HG03457 (cell line): ENCODE data around the gene TMEM140.
"Not testable (repeated sequence)": the region's sequence is repeated elsewhere in the genome, so short reads cannot be mapped to it uniquely, and the experiment has no call there.

Experiments
- ATAC-seq: cut with Tn5 transposase; IDR thresholded peaks from one replicate; pipeline ENCODE4 v1.9.1; 2021; ENCODE audit warnings: moderate number of reproducible peaks; ENCODE audit not compliant: unreplicated experiment

The TMEM140 gene

GRCh38 chr7:135147899-135148721, at the start of gene TMEM140:
TSS of gene TMEM140 (plus strand) at chr7:135148072. CDS start at chr7:135164442, 16,370 bp downstream.
- ATAC-seq = peak; percentile 44

DNA sequence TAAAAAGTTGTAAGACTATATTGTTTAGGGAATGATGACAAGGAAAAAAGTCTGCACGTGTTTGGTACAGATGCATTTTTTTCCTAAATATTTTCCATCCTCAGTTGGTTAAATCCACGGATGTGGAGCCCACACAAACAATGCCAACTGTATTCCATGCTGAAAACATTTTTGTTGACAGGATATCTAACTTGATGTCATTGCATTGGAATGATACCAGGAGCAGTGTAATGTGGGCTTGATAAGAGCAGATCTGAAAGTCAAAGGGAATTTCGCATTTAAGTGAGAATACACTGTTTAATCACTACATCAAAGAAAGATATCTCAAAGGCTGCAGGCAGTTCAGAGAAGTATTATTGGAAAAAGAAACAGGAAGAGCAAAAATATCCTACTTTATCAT, 49.5 kb upstream of the TMEM140 start:
- ATAC-seq = no peak

DNA sequence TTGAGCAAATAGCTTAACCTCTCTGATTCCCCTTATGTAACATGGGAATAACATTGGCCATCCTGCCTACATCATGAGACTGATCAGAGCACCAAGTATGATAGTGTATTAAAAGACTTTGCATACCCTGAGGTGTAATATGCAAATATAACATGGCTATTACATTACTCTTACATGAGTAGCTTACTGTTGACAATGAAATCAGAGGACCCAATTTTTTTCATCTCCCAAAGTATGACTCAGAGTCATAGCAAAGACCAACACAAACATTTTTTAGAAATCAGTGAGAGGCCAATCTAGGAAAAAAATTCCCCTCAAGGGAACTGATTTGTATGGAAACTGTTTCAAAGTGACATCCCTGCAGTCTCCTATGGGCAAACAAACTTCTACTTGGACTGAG, 47.0 kb upstream of the TMEM140 start:
- no peak for ATAC-seq

GRCh38 chr7:135102372-135102771, 45.5 kb upstream of the TMEM140 start:
- peak; percentile 98 for ATAC-seq

- no peak for ATAC-seq
Observed at GRCh38 chr7:135109562-135109961, 38.3 kb upstream of the TMEM140 start.

GRCh38 chr7:135109976-135110375, 37.9 kb upstream of the TMEM140 start:
- ATAC-seq = no peak

DNA sequence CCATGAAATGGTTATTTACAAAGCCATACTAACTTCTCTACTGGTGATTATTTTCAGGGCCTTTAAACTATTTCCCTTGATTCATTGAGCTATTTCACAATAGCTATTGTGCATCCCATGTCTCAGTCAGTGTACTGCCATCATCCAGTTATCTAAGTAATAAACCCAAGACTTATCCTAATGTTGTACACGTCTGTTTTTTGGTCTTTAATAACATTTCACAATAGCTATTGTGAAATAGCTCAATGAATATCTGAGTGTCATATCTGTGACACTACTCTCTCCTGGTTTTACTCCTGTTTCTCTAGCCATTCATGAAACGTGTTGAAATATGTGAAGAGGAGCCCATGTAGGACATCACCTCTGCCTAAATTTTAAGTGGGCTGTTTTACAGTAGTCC, 36.5 kb upstream of the TMEM140 start:
- ATAC-seq = no peak

DNA sequence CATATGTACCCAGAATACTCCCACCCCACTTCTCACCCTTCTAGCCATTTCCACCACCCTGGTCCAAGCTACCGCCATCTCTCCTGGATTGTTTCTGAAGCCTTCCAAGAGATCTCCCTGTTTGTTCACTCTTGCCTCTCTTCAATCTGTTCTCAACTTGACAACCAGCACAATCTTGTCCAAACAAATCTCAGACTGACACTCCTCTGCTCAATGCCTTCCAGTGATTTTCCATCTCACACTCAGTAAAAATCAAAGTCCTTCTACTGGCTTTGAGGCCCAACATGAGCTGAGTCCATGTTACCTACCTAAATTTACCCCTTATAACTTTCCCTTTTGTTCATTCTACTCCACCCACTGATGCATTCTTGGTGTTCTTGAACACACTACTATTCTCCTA, 33.2 kb upstream of the TMEM140 start:
- ATAC-seq = no peak

- no peak for ATAC-seq
Observed at GRCh38 chr7:135117096-135117495, 30.8 kb upstream of the TMEM140 start.

GRCh38 chr7:135121868-135122267, 26.0 kb upstream of the TMEM140 start:
- ATAC-seq = no peak

- ATAC-seq = not testable (repeated sequence)
Observed at GRCh38 chr7:135124631-135125030, 23.2 kb upstream of the TMEM140 start.

- ATAC-seq = no peak
Observed at GRCh38 chr7:135128931-135129330, 18.9 kb upstream of the TMEM140 start.

DNA sequence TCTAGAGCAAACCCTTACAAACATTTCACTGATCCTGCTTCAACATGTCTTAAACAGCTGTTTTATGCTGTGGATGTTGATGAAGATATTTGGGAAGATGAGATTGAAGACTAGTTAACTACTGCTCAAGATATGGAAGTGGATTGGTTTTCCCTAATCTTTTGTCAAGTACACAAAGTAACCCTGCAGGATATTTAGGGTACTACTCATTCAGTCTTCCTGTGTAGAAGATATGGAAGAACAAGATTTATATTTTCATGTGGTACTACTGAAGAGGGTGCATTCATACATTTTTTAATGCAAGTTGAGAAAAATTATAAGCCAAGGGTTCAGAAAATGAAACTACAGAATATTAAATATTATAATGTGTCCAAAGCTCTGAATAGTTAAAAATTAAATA, 18.3 kb upstream of the TMEM140 start:
- ATAC-seq = no peak

- ATAC-seq = no peak
Observed at GRCh38 chr7:135143885-135144668, 3.8 kb upstream of the TMEM140 start.

DNA sequence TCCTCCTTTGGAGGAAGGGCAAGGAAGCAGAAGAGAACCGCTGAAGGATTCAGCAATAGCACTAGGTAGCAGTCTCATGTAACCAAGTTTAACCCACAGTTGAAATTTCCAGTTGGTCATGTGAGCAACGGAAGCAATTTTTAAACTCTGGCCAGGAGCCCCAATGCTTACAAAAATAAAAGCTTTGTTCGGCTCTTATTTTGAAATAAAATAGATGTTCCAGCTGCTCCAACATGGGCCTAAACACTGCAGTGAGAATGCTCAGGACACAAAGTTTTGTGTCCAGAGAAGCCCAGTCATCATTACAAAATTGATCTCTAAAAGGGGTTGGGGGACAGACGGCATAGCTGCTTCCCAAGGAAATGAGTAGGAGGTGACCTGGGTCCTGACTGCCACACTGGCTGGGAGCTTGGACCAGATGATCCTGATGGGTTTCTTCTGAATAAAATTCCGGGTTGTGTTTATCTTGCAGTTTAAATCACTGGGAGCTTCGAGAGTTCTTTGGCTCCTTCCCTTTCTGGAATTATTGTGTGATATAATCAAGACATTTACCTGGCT, 452 bp upstream of the TMEM140 start:
- ATAC-seq = peak; percentile 1

- no peak for ATAC-seq
Observed at GRCh38 chr7:135150072-135150782, 2.4 kb downstream of the TMEM140 start.

GRCh38 chr7:135151132-135151531, 3.3 kb downstream of the TMEM140 start:
- ATAC-seq = no peak

GRCh38 chr7:135151533-135151932, 3.7 kb downstream of the TMEM140 start:
- ATAC-seq = no peak

DNA sequence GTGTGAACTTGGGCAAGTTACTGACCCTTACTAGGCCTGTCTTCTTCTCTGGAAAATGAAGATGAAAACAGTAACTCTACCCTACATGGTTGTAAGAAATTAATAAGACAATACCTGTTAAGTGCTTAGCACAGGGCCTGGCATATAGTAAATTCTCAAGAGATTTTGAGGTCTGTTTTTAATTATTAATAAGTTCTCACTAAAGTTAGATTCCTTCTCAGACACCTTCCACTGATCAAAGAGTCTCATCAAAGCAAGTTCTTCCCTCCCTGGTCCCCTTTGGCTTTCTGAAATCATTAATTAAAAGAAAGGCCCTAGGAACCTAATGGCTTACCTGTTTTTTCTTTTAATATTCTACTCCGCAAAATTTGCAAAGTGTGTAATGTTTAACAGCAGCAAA, 4.6 kb downstream of the TMEM140 start:
- ATAC-seq = no peak

GRCh38 chr7:135154734-135155133, 6.9 kb downstream of the TMEM140 start:
- ATAC-seq = no peak

GRCh38 chr7:135156290-135156689, 8.4 kb downstream of the TMEM140 start:
- ATAC-seq = no peak
